Measurements from ENCODE around the gene RPLP1.
"Not testable (repeated sequence)": the region's sequence is repeated elsewhere in the genome, so short reads cannot be mapped to it uniquely, and the experiment has no call there.

Gene RPLP1

GRCh38 chr15:69443032-69443611 lies 9.5 kb upstream of the RPLP1 start:
- no peaks in the 10 kb centered on the region for H3K27me3 ChIP-seq (replicated peaks)
- no peak overlapping the region for H3K4me3 ChIP-seq (ENCODE audit: low read depth, low read length)
- in situ Hi-C loops (cut with HindIII; ENCODE audit: low pct_ligation_motif_present, low sequenced_read_pairs) = no loop called here
- DNase-seq = no peak
- no peak for TF ChIP-seq CTCF (IDR thresholded peaks at IDR 0.05; ENCODE audit: low read depth, low read length, missing control alignments)
- H3K36me3 ChIP-seq (replicated peaks) = peaks cover 7% of the 10 kb centered on the region
- H3K27ac ChIP-seq = no peak overlapping the region

- Histone ChIP-seq H3K36me3 (replicated peaks) (peaks cover 7% of the 10 kb centered on the region), H3K27me3 (replicated peaks) (no peaks in the 10 kb centered on the region), H3K27ac (no peak overlapping the region), H3K4me3 (ENCODE audit: low read depth, low read length) (no peak overlapping the region)
- TF ChIP-seq CTCF (IDR thresholded peaks at IDR 0.05; ENCODE audit: low read depth, low read length, missing control alignments) = no peak
- in situ Hi-C loops (cut with HindIII; ENCODE audit: low pct_ligation_motif_present, low sequenced_read_pairs) = no loop called here
- DNase-seq = no peak
These were observed 7.9 kb upstream of the RPLP1 start for GRCh38 chr15:69444686-69445085.

GRCh38 chr15:69446953-69447352 lies 5.7 kb upstream of the RPLP1 start:
- no peak for DNase-seq
- Histone ChIP-seq H3K27ac (no peak overlapping the region), H3K27me3 (replicated peaks) (no peaks in the 10 kb centered on the region), H3K36me3 (replicated peaks) (peaks cover 7% of the 10 kb centered on the region), H3K4me3 (ENCODE audit: low read depth, low read length) (no peak overlapping the region)
- TF ChIP-seq CTCF (IDR thresholded peaks at IDR 0.05; ENCODE audit: low read depth, low read length, missing control alignments) = no peak
- in situ Hi-C loops (cut with HindIII; ENCODE audit: low pct_ligation_motif_present, low sequenced_read_pairs) = no loop called here

GRCh38 chr15:69450221-69450620 lies 2.4 kb upstream of the RPLP1 start:
- H3K4me3 ChIP-seq (ENCODE audit: low read depth, low read length); DNase-seq; H3K27me3 ChIP-seq (replicated peaks); H3K27ac ChIP-seq; in situ Hi-C loops (cut with HindIII; ENCODE audit: low pct_ligation_motif_present, low sequenced_read_pairs): not testable (repeated sequence)
- H3K36me3 ChIP-seq (replicated peaks) = peaks cover 24% of the 10 kb centered on the region

DNA sequence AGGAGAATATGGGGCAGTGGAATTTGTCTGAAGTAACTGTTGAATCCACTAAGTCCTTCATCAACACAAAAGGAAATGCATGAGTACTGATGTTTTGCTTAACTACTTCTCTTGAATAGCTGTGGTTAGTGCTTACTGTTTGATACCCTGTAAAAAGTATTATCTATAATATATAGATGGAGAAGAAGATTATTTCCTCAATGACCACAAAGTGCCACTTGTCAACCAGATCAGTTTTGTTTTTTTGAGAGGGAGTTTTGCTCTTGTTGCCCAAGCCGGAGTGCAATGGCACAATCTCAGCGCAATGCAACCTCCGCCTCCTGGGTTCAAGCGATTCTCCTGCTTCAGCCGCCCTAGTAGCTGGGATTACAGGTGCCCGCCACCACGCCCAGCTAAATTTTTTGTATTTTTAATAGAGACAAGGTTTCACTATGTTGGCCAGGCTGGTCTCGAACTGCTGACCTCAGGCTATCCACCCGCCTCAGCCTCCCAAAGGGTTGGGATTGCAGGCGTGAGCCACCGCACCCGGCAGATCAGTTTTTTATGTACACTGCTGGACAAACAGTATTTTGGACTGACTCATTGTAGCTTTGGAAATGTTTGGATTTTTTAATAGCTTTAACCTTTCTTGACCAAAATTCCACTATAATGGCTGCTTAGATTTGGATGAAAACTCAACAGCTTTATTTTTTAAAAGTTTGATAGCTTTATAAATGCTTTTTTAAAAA lies 1.5 kb upstream of the RPLP1 start:
- Histone ChIP-seq H3K27ac (no peak overlapping the region), H3K36me3 (replicated peaks) (peaks cover 31% of the 10 kb centered on the region), H3K27me3 (replicated peaks) (no peaks in the 10 kb centered on the region), H3K4me3 (ENCODE audit: low read depth, low read length) (no peak overlapping the region)
- in situ Hi-C loops (cut with HindIII; ENCODE audit: low pct_ligation_motif_present, low sequenced_read_pairs) = no loop called here
- TF ChIP-seq CTCF (IDR thresholded peaks at IDR 0.05; ENCODE audit: low read depth, low read length, missing control alignments) = no peak
- DNase-seq = no peak

DNA sequence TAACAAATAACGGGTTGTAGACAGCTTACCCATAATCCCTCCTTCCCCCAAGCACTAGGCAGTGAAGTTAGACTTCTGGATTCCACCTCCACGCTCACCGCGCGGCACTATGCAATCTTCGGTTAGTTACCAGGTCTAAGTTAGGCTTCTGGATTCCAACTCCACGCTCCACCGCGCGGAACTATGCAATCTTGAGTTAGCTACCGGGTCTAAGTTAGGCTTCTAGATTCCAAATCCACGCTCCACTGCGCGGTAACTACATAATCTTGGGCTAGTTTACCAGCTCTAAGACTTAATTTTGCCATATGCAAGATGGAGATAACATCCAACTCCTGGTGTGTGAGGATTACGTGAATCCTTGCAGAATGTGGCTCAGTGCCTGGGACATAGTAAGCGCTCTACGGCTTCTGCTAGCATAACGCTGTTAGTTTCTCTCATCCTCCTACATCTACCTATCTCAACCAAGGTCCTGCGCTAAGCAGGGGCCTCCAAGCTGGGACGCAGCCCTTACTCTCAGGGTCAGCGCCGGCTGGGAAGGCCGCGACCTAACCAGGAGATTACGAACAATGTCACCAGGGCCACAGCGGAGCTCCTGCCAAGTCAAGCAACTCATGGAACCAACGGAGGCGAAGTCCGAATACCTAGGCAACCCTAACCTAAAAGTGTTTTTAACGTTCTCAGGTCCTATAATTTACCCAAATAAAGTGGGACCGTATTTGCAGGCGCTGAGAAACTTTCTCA lies 497 bp upstream of the RPLP1 start:
- H3K36me3 ChIP-seq (replicated peaks) = peaks cover 36% of the 10 kb centered on the region
- TF ChIP-seq CTCF (IDR thresholded peaks at IDR 0.05; ENCODE audit: low read depth, low read length, missing control alignments) = no peak
- peak overlapping the region; percentile 93 for H3K4me3 ChIP-seq (ENCODE audit: low read depth, low read length)
- peak overlapping the region; percentile 73 for H3K27ac ChIP-seq
- in situ Hi-C loops (cut with HindIII; ENCODE audit: low pct_ligation_motif_present, low sequenced_read_pairs) = no loop called here
- DNase-seq = peak; percentile 22
- no peaks in the 10 kb centered on the region for H3K27me3 ChIP-seq (replicated peaks)

Data from brain microvascular endothelial cell (primary cell).